Measurements from ENCODE around the gene LSAMP.

- TF ChIP-seq CTCF (IDR thresholded peaks at IDR 0.05): no peak
- TF ChIP-seq POLR2A (IDR thresholded peaks at IDR 0.05; ENCODE audit: low read depth): no peak
These were observed 143.1 kb downstream of the LSAMP start for GRCh38 chr3:116302087-116302747.

Measured in esophagus muscularis mucosa (tissue), 3 donors.